ENCODE data around the gene MROH9.

MROH9 gene

DNA sequence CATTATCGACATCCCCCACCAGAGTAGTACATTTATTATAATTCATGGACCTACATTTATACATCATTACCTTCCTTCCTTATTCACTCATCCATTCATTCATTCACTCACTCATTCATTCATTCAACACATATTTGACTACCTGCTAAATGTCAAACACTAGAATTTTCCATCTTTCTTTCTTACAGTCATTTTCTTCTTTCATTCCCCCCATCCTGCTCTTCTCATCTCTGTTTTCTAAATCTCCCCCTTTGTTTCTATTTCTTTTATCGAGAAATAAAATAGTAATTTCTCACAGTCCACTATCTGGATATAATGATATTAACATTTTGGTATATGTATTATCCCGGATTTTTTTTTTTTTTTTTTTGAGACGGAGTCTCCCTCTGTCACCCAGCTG lies 127.6 kb downstream of the MROH9 start:
- H3K36me3 ChIP-seq (ENCODE audit: control insufficient read depth in 2 of 2, insufficient read depth in 1 of 2, low read length in 2 of 2) = no peaks in the 10 kb centered on the region
- no peaks in the 10 kb centered on the region for H3K9me3 ChIP-seq (ENCODE audit: control insufficient read depth, insufficient read depth, low read depth, low read length)
- H3K27ac ChIP-seq (ENCODE audit: extremely low read depth, low read depth, low read length) = no peak overlapping the region
- TF ChIP-seq ZNF701 (tag by site-specific recombination; IDR thresholded peaks at IDR 0.05) = peak; percentile 92
- no peak for TF ChIP-seq ZNF707 (tag by site-specific recombination; IDR thresholded peaks at IDR 0.05)
- POLR2A ChIA-PET = no interaction called here
- CTCF ChIA-PET = no interaction called here
- H3K4me3 ChIP-seq (ENCODE audit: low read depth, low read length) = no peak overlapping the region
- H3K4me1 ChIP-seq (ENCODE audit: control insufficient read depth, insufficient read depth, low read length) = no peaks in the 10 kb centered on the region

DNA sequence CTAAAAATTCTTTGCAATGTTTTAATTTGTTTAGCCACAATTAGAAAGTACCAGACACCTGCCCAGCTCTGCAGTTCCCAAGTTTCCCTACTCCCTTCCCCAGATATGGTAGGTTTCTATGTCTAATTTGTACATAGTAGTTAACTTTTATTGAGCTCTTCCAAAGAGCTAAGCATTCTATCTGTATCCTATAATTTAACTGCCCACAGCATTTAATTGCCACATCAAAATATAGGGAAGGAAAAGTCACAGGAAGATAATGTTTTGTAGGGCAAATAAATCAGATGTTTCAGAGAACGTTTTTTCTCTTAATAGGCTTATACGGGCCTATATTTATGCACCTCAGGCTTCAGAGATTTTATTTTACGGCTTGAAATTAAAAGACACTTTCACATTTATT lies 139.7 kb downstream of the MROH9 start:
- Histone ChIP-seq H3K4me1 (ENCODE audit: control insufficient read depth, insufficient read depth, low read length) (no peaks in the 10 kb centered on the region), H3K9me3 (ENCODE audit: control insufficient read depth, insufficient read depth, low read depth, low read length) (no peaks in the 10 kb centered on the region), H3K36me3 (ENCODE audit: control insufficient read depth in 2 of 2, insufficient read depth in 1 of 2, low read length in 2 of 2) (no peaks in the 10 kb centered on the region), H3K4me3 (ENCODE audit: low read depth, low read length) (no peak overlapping the region), H3K27ac (ENCODE audit: extremely low read depth, low read depth, low read length) (no peak overlapping the region)
- ChIA-PET CTCF (no interaction called here), POLR2A (no interaction called here)
- TF ChIP-seq, protein P1, sequence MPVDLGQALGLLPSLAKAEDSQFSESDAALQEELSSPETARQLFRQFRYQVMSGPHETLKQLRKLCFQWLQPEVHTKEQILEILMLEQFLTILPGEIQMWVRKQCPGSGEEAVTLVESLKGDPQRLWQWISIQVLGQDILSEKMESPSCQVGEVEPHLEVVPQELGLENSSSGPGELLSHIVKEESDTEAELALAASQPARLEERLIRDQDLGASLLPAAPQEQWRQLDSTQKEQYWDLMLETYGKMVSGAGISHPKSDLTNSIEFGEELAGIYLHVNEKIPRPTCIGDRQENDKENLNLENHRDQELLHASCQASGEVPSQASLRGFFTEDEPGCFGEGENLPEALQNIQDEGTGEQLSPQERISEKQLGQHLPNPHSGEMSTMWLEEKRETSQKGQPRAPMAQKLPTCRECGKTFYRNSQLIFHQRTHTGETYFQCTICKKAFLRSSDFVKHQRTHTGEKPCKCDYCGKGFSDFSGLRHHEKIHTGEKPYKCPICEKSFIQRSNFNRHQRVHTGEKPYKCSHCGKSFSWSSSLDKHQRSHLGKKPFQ (tag by site-specific recombination; IDR thresholded peaks at IDR 0.05) = no peak
- peak; percentile 96 for TF ChIP-seq SP7 (tag by site-specific recombination; IDR thresholded peaks at IDR 0.05)
- TF ChIP-seq ZNF664 (tag by site-specific recombination; IDR thresholded peaks at IDR 0.05) = 0 out of 2 replicates have a peak, but pooled peaks have one; percentile 22

DNA sequence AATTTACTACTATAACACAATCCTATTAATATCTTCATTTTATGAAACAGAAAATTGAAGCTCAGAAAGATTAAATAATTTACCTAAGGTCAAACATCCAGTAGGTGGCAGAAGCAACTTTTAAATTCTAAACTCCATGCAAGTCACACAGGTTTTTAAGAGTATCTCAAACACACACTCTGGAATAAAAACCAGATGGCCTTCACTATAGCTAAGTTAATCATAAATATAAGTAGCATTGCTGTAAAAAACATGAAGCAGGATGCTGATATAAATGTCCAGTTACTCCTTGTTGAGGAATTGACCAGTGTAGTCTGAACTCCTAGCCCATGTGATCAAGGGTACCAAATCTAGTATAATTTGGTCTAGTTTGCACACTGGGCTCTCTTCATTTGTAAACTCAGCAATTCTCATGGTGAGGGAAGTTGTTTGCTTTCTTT lies 146.0 kb downstream of the MROH9 start:
- no peaks in the 10 kb centered on the region for H3K9me3 ChIP-seq (ENCODE audit: control insufficient read depth, insufficient read depth, low read depth, low read length)
- TF ChIP-seq ZNF654 (tag by site-specific recombination; IDR thresholded peaks at IDR 0.05; ENCODE audit: low read depth) = peak; percentile 54
- TF ChIP-seq ZNF146 (tag by site-specific recombination; IDR thresholded peaks at IDR 0.05) = no peak
- ChIA-PET CTCF (interaction anchor here (0.6 to 2.7 kb wide), 16 partner anchors 9 to 745 kb away, joined by 3 to 46 read pairs (median 4); partner anchors contain the start of genes FMO3 and FMO4), POLR2A (no interaction called here)
- no peak overlapping the region for H3K27ac ChIP-seq (ENCODE audit: extremely low read depth, low read depth, low read length)
- no peak overlapping the region for H3K4me3 ChIP-seq (ENCODE audit: low read depth, low read length)
- no peaks in the 10 kb centered on the region for H3K4me1 ChIP-seq (ENCODE audit: control insufficient read depth, insufficient read depth, low read length)
- no peaks in the 10 kb centered on the region for H3K36me3 ChIP-seq (ENCODE audit: control insufficient read depth in 2 of 2, insufficient read depth in 1 of 2, low read length in 2 of 2)

DNA sequence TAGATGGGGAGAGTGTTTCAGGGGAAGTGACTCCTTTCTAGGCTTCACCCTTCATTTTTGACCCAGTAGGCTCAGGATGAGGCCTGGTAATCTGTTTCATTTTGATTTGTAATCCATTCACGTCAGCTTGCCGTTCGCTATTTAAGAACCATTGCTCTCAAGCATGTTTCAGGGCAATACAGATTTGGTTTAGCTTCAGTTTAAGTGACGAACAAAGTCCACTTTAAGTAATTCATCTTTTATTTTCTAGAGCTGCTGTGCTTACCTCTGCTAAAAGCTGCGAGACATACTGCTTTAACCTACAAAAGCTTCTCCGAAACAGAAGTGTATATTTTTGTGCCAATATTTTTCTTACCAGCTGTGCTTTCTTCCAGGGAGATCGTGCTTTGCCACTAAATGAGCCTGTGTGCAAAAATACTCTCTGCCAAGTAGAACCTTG lies 146.4 kb downstream of the MROH9 start:
- Histone ChIP-seq H3K36me3 (ENCODE audit: control insufficient read depth in 2 of 2, insufficient read depth in 1 of 2, low read length in 2 of 2) (no peaks in the 10 kb centered on the region), H3K27ac (ENCODE audit: extremely low read depth, low read depth, low read length) (no peak overlapping the region), H3K4me1 (ENCODE audit: control insufficient read depth, insufficient read depth, low read length) (no peaks in the 10 kb centered on the region), H3K9me3 (ENCODE audit: control insufficient read depth, insufficient read depth, low read depth, low read length) (no peaks in the 10 kb centered on the region), H3K4me3 (ENCODE audit: low read depth, low read length) (no peak overlapping the region)
- POLR2A ChIA-PET = no interaction called here
- TF ChIP-seq ZNF501 (tag by site-specific recombination; IDR thresholded peaks at IDR 0.05) (no peak), KLF8 (tag by site-specific recombination; IDR thresholded peaks at IDR 0.05) (no peak), KLF16 (tag by site-specific recombination; IDR thresholded peaks at IDR 0.05) (no peak), ZNF37A (tag by site-specific recombination; IDR thresholded peaks at IDR 0.05) (no peak), ZNF660 (tag by site-specific recombination; IDR thresholded peaks at IDR 0.05) (no peak), ZBTB48 (tag by site-specific recombination; IDR thresholded peaks at IDR 0.05) (no peak), SP3 (tag by site-specific recombination; IDR thresholded peaks at IDR 0.05) (no peak), ZNF266 (tag by site-specific recombination; IDR thresholded peaks at IDR 0.05; ENCODE audit: low read depth) (no peak), SALL2 (tag by site-specific recombination; IDR thresholded peaks at IDR 0.05; ENCODE audit: borderline replicate concordance) (no peak), ZNF530 (tag by site-specific recombination; IDR thresholded peaks at IDR 0.05; ENCODE audit: low read depth) (no peak), TRIM28 (IDR thresholded peaks at IDR 0.05; ENCODE audit: borderline replicate concordance, low read length) (no peak), ZNF112 (tag by site-specific recombination; IDR thresholded peaks at IDR 0.05) (no peak), ZNF354C (tag by site-specific recombination; IDR thresholded peaks at IDR 0.05; ENCODE audit: borderline replicate concordance, low read depth) (no peak), KLF9 (tag by site-specific recombination; IDR thresholded peaks at IDR 0.05; ENCODE audit: low read depth) (no peak)
- TF ChIP-seq, protein P2, sequence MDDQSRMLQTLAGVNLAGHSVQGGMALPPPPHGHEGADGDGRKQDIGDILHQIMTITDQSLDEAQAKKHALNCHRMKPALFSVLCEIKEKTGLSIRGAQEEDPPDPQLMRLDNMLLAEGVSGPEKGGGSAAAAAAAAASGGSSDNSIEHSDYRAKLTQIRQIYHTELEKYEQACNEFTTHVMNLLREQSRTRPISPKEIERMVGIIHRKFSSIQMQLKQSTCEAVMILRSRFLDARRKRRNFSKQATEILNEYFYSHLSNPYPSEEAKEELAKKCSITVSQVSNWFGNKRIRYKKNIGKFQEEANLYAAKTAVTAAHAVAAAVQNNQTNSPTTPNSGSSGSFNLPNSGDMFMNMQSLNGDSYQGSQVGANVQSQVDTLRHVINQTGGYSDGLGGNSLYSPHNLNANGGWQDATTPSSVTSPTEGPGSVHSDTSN (CRISPR knock-in tag; IDR thresholded peaks at IDR 0.05) = no peak
- CTCF ChIA-PET = interaction anchor here (0.6 to 2.7 kb wide), 13 partner anchors 8 to 634 kb away, joined by 3 to 46 read pairs (median 4); partner anchors contain the start of genes FMO3 and FMO4

Measured in HEK293 (cell line).